Measurements from ENCODE around the gene NPDC1.
A peak's percentile ranks its signal among the peaks of the same experiment; 100 is the strongest.

GRCh38 chr9:136991993-136992818 lies 53.8 kb downstream of the NPDC1 start, which contains the start of gene PAXX:
- TF ChIP-seq TAF1 (conservative IDR thresholded peaks at IDR 0.05) (no peak), GABPA (IDR thresholded peaks at IDR 0.05 in 1 of 2, conservative IDR thresholded peaks at IDR 0.05 in 1 of 2) (peak in 1 of 2 donors; percentile 36)
